Ureter (tissue), 1 donor: ENCODE measurements around the gene OR10A7. TPM values are rescaled to one million over a fixed set of nuclear protein-coding genes. Genes with fewer than 3 reads are reported as not detected.
"Not testable (repeated sequence)": the region's sequence is repeated elsewhere in the genome, so short reads cannot be mapped to it uniquely, and the experiment has no call there.

ENCODE experiments used
- DNase-seq: peaks from one replicate; pipeline ENCODE4 v3.0.0-alpha.2; 2020; ENCODE audit warnings: low spot score
- total RNA-seq: library from RNA; stranded (reverse); gene quantifications from one replicate; pipeline ENCODE4 v1.2.4, GENCODE V29; 2023
- donor health status: DM: yes; HTN: yes; CAD: no.

Gene OR10A7, protein sequence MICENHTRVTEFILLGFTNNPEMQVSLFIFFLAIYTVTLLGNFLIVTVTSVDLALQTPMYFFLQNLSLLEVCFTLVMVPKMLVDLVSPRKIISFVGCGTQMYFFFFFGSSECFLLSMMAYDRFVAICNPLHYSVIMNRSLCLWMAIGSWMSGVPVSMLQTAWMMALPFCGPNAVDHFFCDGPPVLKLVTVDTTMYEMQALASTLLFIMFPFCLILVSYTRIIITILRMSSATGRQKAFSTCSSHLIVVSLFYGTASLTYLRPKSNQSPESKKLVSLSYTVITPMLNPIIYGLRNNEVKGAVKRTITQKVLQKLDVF
- not detected for total RNA-seq

- DNase-seq = no peak
Measured at GRCh38 chr12:55220725-55221124, at the start of gene OR10A7. OR10A7 (plus strand) TSS chr12:55221025; CDS start chr12:55221025, 0 bp downstream.

- no peak for DNase-seq
Measured at GRCh38 chr12:55171445-55171844, 49.4 kb upstream of the OR10A7 start.

- not testable (repeated sequence) for DNase-seq
Measured at GRCh38 chr12:55171846-55172245, 49.0 kb upstream of the OR10A7 start.

GRCh38 chr12:55172686-55173085 lies 48.1 kb upstream of the OR10A7 start:
- no peak for DNase-seq

DNA sequence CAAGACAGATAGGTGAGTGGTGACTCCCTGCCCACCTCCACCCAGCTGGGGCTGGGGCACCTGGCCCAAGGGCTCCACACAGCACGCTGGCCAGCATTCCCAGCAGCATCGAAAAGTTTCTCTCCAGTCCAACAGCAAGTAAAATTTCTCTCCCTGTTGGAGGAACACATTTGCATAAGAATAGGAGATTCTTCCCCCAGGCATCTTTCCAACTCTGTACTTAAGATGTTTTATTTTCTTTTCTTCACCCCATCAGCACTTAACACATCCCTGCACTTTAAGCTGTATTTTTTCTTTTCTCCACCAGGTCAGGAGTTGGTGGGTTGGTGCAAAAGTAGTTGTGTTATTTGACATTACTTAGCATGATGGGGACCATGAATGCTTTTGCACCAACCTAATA lies 47.4 kb upstream of the OR10A7 start:
- no peak for DNase-seq

- DNase-seq = no peak
Measured at GRCh38 chr12:55188573-55188972, 32.3 kb upstream of the OR10A7 start.

DNA sequence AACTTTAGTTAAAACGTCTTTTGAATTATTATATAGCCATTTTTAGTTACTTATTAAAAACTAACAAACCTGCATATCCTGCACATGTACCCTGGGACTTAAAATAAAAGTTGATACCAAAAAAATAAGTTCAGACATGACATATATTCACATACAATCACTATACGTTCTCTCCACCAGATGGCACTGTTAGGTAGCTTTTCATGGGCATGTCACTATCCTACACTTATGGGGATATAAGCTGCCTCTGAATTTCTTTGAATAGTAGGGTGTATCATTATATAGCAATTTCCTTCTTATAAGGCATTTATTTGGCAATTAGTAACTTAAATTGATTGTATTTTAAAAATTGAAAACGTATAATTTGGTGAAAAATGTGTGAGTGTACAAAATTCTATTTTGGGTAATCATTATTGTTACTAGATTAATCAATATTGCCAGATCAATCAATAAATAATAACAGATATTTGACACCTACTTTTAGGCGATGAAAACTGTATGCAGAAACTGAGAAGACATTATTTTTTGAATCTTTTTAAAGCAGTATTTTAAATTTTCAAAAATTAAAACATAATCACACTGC lies 31.8 kb upstream of the OR10A7 start:
- DNase-seq = peak; percentile 56

- DNase-seq = no peak
Measured at GRCh38 chr12:55194382-55194781, 26.4 kb upstream of the OR10A7 start.

- DNase-seq = no peak
Measured at GRCh38 chr12:55226523-55226922, 5.7 kb downstream of the OR10A7 start.

GRCh38 chr12:55227643-55228042 lies 6.8 kb downstream of the OR10A7 start:
- no peak for DNase-seq

GRCh38 chr12:55244309-55244708 lies 23.5 kb downstream of the OR10A7 start, which contains the start of gene OR6C74:
OR6C74 (plus strand) TSS chr12:55244609; CDS start chr12:55247288, 2,679 bp downstream.
- no peak for DNase-seq

DNA sequence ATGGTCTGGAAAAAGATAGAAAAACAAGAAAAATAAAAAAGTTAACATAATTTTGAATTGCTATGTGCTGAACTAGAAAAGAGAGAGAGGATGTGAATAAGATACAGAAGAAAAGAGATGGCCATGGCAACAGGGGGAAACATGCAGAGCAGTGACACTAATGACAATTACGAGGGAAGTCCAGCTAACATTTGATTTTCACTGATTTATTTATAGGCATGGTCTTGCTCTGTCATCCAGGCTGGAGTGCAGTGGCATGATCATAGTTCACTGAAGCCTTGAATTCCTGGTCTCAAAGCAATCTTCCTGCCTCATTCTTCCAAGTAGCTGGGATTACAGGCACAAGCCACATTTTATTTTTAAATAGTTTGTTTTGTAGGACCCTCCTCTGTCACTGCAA lies 25.3 kb downstream of the OR10A7 start:
- DNase-seq = no peak

GRCh38 chr12:55250944-55251343 lies 30.1 kb downstream of the OR10A7 start:
- no peak for DNase-seq

- no peak for DNase-seq
Measured at GRCh38 chr12:55253281-55253680, 32.5 kb downstream of the OR10A7 start.

- DNase-seq = no peak
Measured at GRCh38 chr12:55256831-55257230, 36.0 kb downstream of the OR10A7 start.

DNA sequence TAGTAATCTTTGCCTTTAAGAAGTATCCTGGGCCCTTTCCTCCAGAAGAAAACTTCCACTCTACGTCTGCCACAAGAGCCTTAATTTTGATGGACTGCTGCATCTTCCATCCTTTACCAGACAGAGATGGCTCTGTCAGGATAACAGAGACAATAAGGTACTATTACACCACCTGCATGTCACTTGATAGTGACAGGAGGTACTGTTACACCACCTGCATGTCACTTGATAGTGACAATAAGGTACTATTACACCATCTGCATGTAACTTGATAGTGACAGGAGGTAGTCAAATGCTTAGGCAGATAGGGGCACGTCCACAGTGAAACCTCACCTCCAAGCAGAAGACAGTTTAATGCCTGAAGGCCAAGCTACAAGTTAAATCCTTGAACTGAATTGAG lies 37.5 kb downstream of the OR10A7 start:
- no peak for DNase-seq

Other genes starting within 250 kb of the OR10A7 start
- 1.3 TPM for gene TESPA1, start 236.3 kb upstream of the OR10A7 start, total RNA-seq
- gene NEUROD4, start 201.1 kb upstream of the OR10A7 start, total RNA-seq = not detected
- gene OR9K2, start 94.6 kb upstream of the OR10A7 start, total RNA-seq = not detected
- not detected for gene OR6C74, start 23.6 kb downstream of the OR10A7 start, total RNA-seq
- gene OR6C6, start 75.5 kb downstream of the OR10A7 start, total RNA-seq = not detected
- gene OR6C1, start 93.3 kb downstream of the OR10A7 start, total RNA-seq = not detected
- gene OR6C3, start 109.7 kb downstream of the OR10A7 start, total RNA-seq = not detected
- gene OR6C75, start 141.9 kb downstream of the OR10A7 start, total RNA-seq = not detected
- not detected for gene OR6C65, start 179.5 kb downstream of the OR10A7 start, total RNA-seq
- gene OR6C76, start 205.2 kb downstream of the OR10A7 start, total RNA-seq = not detected
- gene OR6C2, start 223.1 kb downstream of the OR10A7 start, total RNA-seq = 1.2 TPM
- gene OR6C70, start 249.1 kb downstream of the OR10A7 start, total RNA-seq = not detected